G401 (cell line): ENCODE measurements around the gene SERPINB1. TPM values are rescaled to one million over a fixed set of nuclear protein-coding genes. Genes with fewer than 3 reads are reported as not detected.
A peak's percentile ranks its signal among the peaks of the same experiment; 100 is the strongest.

Experiments used
- DNase-seq: peaks from one replicate; pipeline ENCODE4 v3.0.0-alpha.2; 2015; ENCODE audit warnings: low spot score
- in situ Hi-C: cut with HindIII; loops from 2 replicates; pipeline ENCODE4 v1.10.0; 2016; ENCODE audit warnings: low sequenced_read_pairs, mixed read lengths
- total RNA-seq: library from RNA; depleted of rRNA; stranded (reverse); fragments of >200 nt; shearing (Covaris generic); gene quantifications from 2 replicates; pipeline ENCODE4 v1.2.3, GENCODE V29; 2014

The SERPINB1 gene
- total RNA-seq, 1 experiment from 2014 or later: not detected

DNA sequence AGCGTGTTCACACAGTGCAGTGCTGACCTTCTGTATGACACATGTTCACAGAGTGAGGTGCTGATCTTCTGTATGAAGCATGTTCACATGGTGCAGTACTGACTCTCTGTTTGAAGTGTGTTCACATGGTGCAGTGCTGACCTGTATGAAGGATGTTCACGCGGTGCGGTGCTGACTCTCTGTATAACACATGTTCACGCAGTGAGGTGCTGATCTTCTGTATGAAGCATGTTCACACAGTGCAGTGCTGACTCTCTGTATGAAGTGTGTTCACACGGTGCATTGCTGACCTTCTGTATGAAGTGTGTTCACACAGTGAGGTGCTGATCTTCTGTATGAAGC lies 10.8 kb upstream of the SERPINB1 start:
- no peak for DNase-seq
- in situ Hi-C loops: no loop called here

GRCh38 chr6:2851727-2852513 lies 10.3 kb upstream of the SERPINB1 start:
- in situ Hi-C loops: no loop called here
- no peak for DNase-seq

GRCh38 chr6:2850538-2851113 lies 9.0 kb upstream of the SERPINB1 start:
- in situ Hi-C loops: no loop called here
- no peak for DNase-seq

DNA sequence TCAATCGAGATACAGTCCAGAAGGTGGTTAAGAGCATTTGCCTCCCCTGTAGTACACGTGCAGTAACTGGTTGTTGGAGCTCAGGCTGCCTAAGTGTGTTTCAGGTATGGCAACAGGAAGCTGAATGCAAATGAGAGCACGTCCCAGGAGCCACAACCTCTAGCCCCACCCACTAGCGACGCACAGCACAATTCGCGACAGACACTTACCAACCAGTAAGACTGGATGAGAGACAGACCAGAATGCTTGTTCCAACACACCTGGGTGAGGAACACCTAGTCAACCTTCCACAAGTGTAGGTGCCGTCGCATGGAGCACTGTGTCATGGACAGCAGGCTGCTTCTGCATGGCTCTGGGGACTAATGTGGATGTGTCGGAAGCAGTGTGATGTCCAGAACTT lies 7.2 kb upstream of the SERPINB1 start:
- in situ Hi-C loops: no loop called here
- no peak for DNase-seq

DNA sequence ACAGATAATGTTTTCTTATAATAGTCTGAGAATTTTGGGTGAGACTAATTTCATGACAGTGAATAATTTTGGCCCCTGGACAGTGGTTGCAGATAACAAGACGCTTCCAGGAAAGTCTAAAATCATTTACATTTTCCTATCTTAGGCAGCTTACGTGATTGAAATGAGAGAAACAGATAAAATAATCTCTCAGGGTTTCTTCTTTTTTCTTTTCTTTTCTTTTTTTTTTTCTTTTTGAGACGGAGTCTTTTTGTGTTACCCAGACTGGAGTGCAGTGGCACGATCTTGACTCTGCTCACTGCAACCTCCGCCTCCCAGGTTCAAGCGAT lies 4.2 kb upstream of the SERPINB1 start:
- in situ Hi-C loops: no loop called here
- no peak for DNase-seq

DNA sequence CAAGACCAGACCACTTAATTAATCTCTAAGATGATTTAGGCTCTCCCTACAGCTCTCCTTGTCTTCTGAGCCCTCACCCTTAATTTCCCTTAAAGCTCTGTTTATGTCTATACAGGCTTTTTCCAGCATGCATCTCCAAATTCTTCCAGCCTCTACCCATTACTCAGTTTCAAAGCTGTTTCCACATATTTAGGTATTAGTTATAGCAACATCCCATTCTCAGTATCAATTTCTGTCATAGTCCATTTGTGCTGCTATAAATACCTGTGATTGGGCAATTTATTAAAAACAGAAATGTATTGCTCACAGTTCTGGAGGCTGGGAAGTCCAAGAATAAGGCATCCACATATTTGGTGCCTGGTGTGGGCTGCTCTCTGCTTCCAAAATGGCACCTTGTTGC lies 2.3 kb upstream of the SERPINB1 start:
- no peak for DNase-seq
- in situ Hi-C loops: no loop called here

- DNase-seq: no peak
- in situ Hi-C loops: no loop called here
Observed at GRCh38 chr6:2843138-2843740, 1.6 kb upstream of the SERPINB1 start.

- DNase-seq: no peak
- in situ Hi-C loops: no loop called here
Observed at GRCh38 chr6:2842139-2842552, 483 bp upstream of the SERPINB1 start.

- in situ Hi-C loops: no loop called here
- DNase-seq: peak; percentile 14
Observed at GRCh38 chr6:2840749-2841061, 958 bp downstream of the SERPINB1 start.

DNA sequence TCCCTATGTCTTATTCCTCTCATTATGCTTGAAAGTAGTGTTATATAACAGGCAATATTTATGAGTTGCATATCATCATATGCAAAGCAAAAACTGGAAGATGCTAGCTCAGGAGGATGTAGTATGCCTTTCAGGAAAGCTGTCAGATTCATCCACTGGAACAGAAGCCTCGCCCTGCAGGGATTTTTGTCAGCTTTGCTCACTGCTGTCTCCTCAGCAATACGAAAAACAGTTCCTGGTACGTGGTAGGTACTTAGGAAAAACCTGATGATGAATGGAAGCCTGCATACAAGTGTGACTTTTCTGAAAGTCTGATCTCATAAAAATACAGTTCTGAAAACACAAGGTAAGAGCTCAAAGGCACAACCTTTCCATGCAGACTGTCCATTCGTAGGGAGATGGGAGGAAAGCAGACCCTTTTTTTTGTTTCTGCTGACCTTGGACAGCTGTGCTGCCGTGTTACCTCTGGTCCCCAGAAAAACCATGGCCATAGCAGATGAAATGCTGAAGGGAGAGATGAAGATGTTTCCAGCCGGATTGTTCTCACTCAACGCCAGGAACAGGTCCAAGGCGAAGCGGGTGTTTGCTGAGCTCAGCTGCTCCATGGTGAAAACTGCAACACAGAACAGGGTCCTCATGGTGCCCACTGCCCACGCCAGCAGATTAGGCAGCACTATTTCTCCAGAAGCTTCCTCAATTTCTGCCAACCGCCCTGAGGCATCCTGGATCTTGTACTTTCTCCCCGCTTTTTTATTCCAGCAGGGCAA lies 1.5 kb downstream of the SERPINB1 start:
- in situ Hi-C loops: no loop called here

DNA sequence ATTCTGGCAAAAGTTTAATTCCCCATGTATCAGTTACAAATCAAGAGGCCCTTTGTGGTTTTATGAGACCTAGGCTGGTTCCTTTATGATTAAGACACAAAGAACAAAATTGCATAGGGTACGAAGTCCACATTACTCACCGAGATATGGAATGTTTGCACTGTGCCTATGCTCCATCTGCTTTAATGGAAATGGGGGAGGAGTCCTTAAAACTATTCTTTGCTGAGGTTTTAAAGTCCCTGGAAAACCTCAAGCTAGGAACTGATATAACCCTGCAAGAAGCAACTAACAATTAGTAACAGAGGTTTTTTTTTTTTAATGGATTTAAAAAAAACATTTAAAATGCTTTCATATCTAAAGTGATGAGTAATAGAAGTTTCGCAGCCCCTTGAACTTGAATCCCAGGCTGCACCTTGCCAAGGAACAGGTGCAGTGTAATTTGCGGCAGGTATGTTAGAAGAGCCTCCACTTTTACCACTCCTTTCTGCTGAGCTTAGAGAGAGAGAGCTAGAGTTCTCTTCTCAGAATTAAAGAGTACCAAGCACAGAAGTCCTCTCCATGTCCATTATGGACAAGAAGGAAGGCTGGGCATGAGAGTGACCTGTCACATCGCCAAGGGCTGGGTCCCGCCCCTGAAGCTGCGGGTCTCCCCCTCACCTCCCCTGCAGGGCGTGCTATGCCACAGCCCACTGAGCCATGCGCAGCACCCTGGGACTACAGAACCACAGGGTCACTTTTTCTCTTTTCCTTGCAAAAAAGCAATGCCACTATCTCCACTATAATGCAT lies 2.3 kb downstream of the SERPINB1 start:
- in situ Hi-C loops: no loop called here
- DNase-seq: no peak

More for the DNA sequence above, 1.5 kb downstream of the SERPINB1 start:
- DNase-seq: peak; percentile 70

DNA sequence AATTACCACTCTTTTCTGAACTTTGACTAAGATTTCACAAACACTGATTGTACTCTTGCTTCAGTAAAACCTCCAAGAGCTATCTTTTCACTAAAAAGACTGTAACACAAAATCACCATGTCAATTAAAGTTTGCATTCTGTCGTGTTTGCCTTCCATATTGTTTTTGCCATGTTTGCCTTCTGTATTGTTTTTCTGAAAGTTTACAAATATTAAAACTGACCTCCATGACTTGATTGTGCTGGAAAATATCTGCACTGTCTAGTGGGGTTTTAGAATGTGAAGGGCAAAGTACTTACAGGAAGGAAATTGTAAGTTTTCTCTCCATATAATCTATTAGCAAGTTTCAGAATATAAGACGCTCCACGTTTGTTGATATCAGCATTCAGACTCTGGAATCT lies 3.4 kb downstream of the SERPINB1 start:
- no peak for DNase-seq
- in situ Hi-C loops: no loop called here

GRCh38 chr6:2834262-2834661 lies 7.4 kb downstream of the SERPINB1 start:
- DNase-seq: no peak
- in situ Hi-C loops: no loop called here

GRCh38 chr6:2831392-2831791 lies 10.3 kb downstream of the SERPINB1 start:
- no peak for DNase-seq
- in situ Hi-C loops: no loop called here

DNA sequence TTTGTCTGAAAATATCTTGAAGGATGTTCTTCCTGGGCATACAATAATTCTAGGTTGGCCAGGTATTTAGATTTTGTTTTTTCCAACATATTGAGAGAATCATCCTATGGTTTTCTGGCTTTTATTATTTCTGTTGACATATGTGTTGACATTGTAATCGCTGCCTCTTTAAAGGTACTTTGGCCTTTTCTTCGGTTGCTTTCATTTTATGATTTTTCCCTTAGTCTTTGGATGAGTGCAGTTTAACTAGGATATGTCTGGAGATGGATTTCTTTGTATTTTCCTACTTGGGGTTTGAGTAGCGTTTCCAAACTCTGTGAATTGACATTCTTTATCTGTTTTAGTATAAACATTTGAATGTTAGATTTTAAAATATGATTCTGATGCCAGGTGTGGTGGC lies 11.5 kb downstream of the SERPINB1 start:
- DNase-seq: no peak
- in situ Hi-C loops: no loop called here

GRCh38 chr6:2829253-2829652 lies 12.4 kb downstream of the SERPINB1 start:
- in situ Hi-C loops: no loop called here

GRCh38 chr6:2828629-2829028 lies 13.0 kb downstream of the SERPINB1 start:
- in situ Hi-C loops: no loop called here
- DNase-seq: no peak

More at GRCh38 chr6:2829253-2829652, 12.4 kb downstream of the SERPINB1 start:
- no peak for DNase-seq

DNA sequence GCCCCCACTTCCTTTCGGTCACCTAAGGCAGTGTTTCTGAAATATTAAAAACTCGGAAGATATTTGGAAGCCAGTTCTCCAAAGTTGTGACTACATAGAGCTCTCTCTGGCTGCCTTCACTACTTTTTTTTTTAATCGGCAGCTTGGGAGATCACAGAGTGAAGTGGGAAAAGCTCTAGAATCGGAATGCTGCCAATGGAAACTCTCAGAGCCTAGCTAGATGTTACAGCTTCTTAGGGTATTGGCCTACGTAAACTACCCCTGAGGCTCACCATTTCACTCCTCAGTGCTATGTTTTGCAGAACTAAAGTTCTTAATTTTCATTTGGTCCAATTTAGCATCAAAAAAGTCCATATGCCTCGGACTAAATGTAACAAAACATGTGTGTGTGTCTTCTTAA lies 14.5 kb downstream of the SERPINB1 start:
- in situ Hi-C loops: no loop called here
- DNase-seq: no peak

DNA sequence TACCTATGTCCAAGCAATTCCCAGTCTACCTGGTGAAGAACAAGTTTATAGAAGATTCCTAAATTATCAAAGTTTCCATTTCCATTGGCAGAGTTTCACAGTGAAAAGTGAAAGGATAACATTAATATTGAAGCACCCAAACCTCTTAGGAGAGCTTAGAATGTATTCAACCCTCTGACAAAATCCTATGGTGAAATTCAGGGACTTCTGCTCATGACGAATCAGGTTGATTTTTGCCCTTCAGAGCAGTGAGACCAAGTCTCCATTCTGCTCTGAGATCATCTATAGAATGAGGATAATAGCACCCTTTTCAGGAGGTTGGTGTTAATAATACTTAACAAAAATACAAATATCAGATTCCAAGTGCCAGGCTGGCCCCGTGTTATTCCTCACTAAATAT lies 15.5 kb downstream of the SERPINB1 start:
- in situ Hi-C loops: no loop called here
- no peak for DNase-seq
